H1 (cell line): ENCODE results near the gene ABHD11. TPM values are rescaled to one million over a fixed set of nuclear protein-coding genes. Genes with fewer than 3 reads are reported as not detected.

Experiments used
- ASH2L ChIP-seq: fragments of 200-600, 300-600 bp; sonication (generic); IDR thresholded peaks from one replicate; pipeline ENCODE4 v1.7.1; 2017; ENCODE audit warnings: low read length
- BACH1 ChIP-seq: IDR thresholded peaks from 2 replicates; pipeline ENCODE4 v1.6.1; 2012; ENCODE audit warnings: low read length, improper control_type of control experiment
- CEBPB ChIP-seq: IDR thresholded peaks from 2 replicates; pipeline ENCODE4 v1.6.1; 2012; ENCODE audit warnings: low read depth, low read length
- CTBP2 ChIP-seq: IDR thresholded peaks from 2 replicates; pipeline ENCODE4 v1.7.0; 2011; ENCODE audit warnings: borderline replicate concordance, mild to moderate bottlenecking, moderate library complexity, mixed read lengths, low read length; ENCODE audit not compliant: insufficient read depth, insufficient read length
- EGR1 ChIP-seq: IDR thresholded peaks from 2 replicates; pipeline ENCODE4 v1.6.1; 2011; ENCODE audit warnings: low read depth, low read length, borderline replicate concordance
- FOSL1 ChIP-seq: IDR thresholded peaks from 2 replicates; pipeline ENCODE4 v1.6.1; 2011; ENCODE audit warnings: mild to moderate bottlenecking, low read depth, low read length, moderate library complexity; ENCODE audit not compliant: insufficient read depth
- GTF2F1 ChIP-seq: IDR thresholded peaks from 2 replicates; pipeline ENCODE4 v1.6.1; 2012; ENCODE audit warnings: low read depth, low read length, improper control_type of control experiment, borderline replicate concordance
- HDAC6 ChIP-seq: IDR thresholded peaks from one replicate; pipeline ENCODE4 v1.7.1; 2012; ENCODE audit warnings: low read depth, mild to moderate bottlenecking, inconsistent platforms, low read length, moderate library complexity
- KDM4A ChIP-seq: IDR thresholded peaks from one replicate; pipeline ENCODE4 v1.7.1; 2012; ENCODE audit warnings: low read depth, mild to moderate bottlenecking, moderate library complexity, low read length, inconsistent platforms; ENCODE audit not compliant: severe bottlenecking
- RAD21 ChIP-seq, 2 experiments: IDR thresholded peaks in 1 of 2; conservative IDR thresholded peaks in 1 of 2; 2 replicates each; pipeline ENCODE4 v1.6.1; 2011; ENCODE audit warnings: low read depth in 2 of 2, low read length in 2 of 2, improper control_type of control experiment in 1 of 2, inconsistent platforms in 1 of 2, mild to moderate bottlenecking in 1 of 2, moderate library complexity in 1 of 2
- RFX5 ChIP-seq: IDR thresholded peaks from 2 replicates; pipeline ENCODE4 v1.6.1; 2011; ENCODE audit warnings: low read depth, low read length, improper control_type of control experiment, borderline replicate concordance
- RNF2 ChIP-seq: fragments of 200-900, 300-1000 bp; sonication (generic); IDR thresholded peaks from 2 replicates; pipeline ENCODE4 v1.7.1; 2016; ENCODE audit warnings: borderline replicate concordance, low read depth, mild to moderate bottlenecking, antibody characterized with exemption, low read length; ENCODE audit not compliant: poor library complexity, severe bottlenecking; ENCODE audit errors: missing control alignments
- SP1 ChIP-seq: IDR thresholded peaks from 2 replicates; pipeline ENCODE4 v1.6.1; 2011; ENCODE audit warnings: low read depth, low read length
- SP2 ChIP-seq: IDR thresholded peaks from 2 replicates; pipeline ENCODE4 v1.6.1; 2012; ENCODE audit warnings: mild to moderate bottlenecking, low read length, inconsistent platforms
- SP4 ChIP-seq: IDR thresholded peaks from 2 replicates; pipeline ENCODE4 v1.6.1; 2012; ENCODE audit warnings: low read length, inconsistent platforms
- TAF7 ChIP-seq: optimal IDR thresholded peaks from 2 replicates; pipeline ENCODE3; 2011; ENCODE audit warnings: low read depth, mild to moderate bottlenecking, inconsistent platforms, low read length, moderate library complexity, borderline replicate concordance
- TBP ChIP-seq: IDR thresholded peaks from 2 replicates; pipeline ENCODE4 v1.6.1; 2011; ENCODE audit warnings: low read depth, low read length, improper control_type of control experiment
- TEAD4 ChIP-seq: IDR thresholded peaks from 2 replicates; pipeline ENCODE4 v1.6.1; 2012; ENCODE audit warnings: low read depth, low read length, inconsistent platforms, mixed read lengths
- YY1 ChIP-seq: IDR thresholded peaks from 2 replicates; pipeline ENCODE4 v1.6.1; 2011; ENCODE audit warnings: low read depth, mild to moderate bottlenecking, low read length
- ZNF274 ChIP-seq: IDR thresholded peaks from 2 replicates; pipeline ENCODE4 v1.7.0; 2012; ENCODE audit warnings: low read length, borderline replicate concordance; ENCODE audit errors: extremely low read depth
- polyA plus RNA-seq, 7 experiments: library from polyadenylated mRNA; depleted of rRNA in 3 of 7; stranded (reverse) in 5 of 7; unstranded in 2 of 7; fragments of >200 nt in 5 of 7; fragments of 200-250 nt in 2 of 7; gene quantifications; 1 replicate in 5 of 7; 2 replicates in 1 of 7; 4 replicates in 1 of 7; pipeline versions ENCODE4 v1.2.1 to v1.2.3, GENCODE V29; 2011 to 2013; ENCODE audit warnings: missing spikeins in 2 of 7, mixed read lengths in 2 of 7
- total RNA-seq: library from RNA; stranded (reverse); fragmentation: NEBNext Ultra II Directional; extraction: Animal tissue kit (Norgen Biotek cat#: 25700); gene quantifications from 2 replicates; pipeline ENCODE4 v1.2.1, GENCODE V29; 2021
- TF ChIP-seq, protein P1 (sequence below): IDR thresholded peaks from 2 replicates; pipeline ENCODE4 v1.6.1; 2011; ENCODE audit warnings: low read length, improper control_type of control experiment
- TF ChIP-seq, protein P2 (sequence below): IDR thresholded peaks from 2 replicates; pipeline ENCODE4 v1.6.1; 2012; ENCODE audit warnings: inconsistent platforms

Gene ABHD11
- total and polyA plus RNA-seq, 2 of the 8 experiments (the other 6 are each of a cell fraction or from before 2014, with no cell fraction given), result 19.8 to 42.2 TPM

- no peak for TF ChIP-seq GTF2F1
- TF ChIP-seq TAF7, result peak; percentile 75
- TF ChIP-seq TBP, result peak; percentile 82
- TF ChIP-seq HDAC6, result no peak
- no peak for TF ChIP-seq CEBPB
- TF ChIP-seq SP4, result peak; percentile 29; the same call in 1 of the 2 replicates
- peak; percentile 46 for TF ChIP-seq KDM4A
- TF ChIP-seq RFX5, result no peak
- TF ChIP-seq ASH2L, result peak; percentile 74
- no peak for TF ChIP-seq FOSL1
- no peak for TF ChIP-seq RNF2
- peak; percentile 54; the same call in 1 of the 2 replicates for TF ChIP-seq YY1
- no peak for TF ChIP-seq CTBP2
- TF ChIP-seq ZNF274, result no peak
- TF ChIP-seq, protein P1, sequence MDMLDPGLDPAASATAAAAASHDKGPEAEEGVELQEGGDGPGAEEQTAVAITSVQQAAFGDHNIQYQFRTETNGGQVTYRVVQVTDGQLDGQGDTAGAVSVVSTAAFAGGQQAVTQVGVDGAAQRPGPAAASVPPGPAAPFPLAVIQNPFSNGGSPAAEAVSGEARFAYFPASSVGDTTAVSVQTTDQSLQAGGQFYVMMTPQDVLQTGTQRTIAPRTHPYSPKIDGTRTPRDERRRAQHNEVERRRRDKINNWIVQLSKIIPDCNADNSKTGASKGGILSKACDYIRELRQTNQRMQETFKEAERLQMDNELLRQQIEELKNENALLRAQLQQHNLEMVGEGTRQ, result no peak
- TF ChIP-seq RAD21 (IDR thresholded peaks at IDR 0.05 in 1 of 2, conservative IDR thresholded peaks at IDR 0.05 in 1 of 2; ENCODE audit: low read depth in 2 of 2, low read length in 2 of 2), result no peak
- peak; percentile 43; the same call in 1 of the 2 replicates for TF ChIP-seq SP1
- TF ChIP-seq TEAD4, result no peak
- no peak; the same call in 1 of the 2 replicates for TF ChIP-seq EGR1
- no peak for TF ChIP-seq BACH1
- TF ChIP-seq SP2, result no peak
- TF ChIP-seq, protein P2, sequence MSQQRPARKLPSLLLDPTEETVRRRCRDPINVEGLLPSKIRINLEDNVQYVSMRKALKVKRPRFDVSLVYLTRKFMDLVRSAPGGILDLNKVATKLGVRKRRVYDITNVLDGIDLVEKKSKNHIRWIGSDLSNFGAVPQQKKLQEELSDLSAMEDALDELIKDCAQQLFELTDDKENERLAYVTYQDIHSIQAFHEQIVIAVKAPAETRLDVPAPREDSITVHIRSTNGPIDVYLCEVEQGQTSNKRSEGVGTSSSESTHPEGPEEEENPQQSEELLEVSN, result peak; percentile 35; the same call in 1 of the 2 replicates
Observed at GRCh38 chr7:73770002-73770859, 31.6 kb upstream of the ABHD11 start, which contains the start of gene CLDN3 (continued).
